WERI-Rb-1 (cell line): Measurements from ENCODE around the gene PELO.
"Not testable (repeated sequence)": the region's sequence is repeated elsewhere in the genome, so short reads cannot be mapped to it uniquely, and the experiment has no call there.

Source experiments
- DNase-seq: peaks from one replicate; pipeline ENCODE4 v3.0.0-alpha.2; 2020
- H3K27ac ChIP-seq: fragments of 250-450 bp; sonication (Bioruptor Pico); 2 replicates; pipeline ENCODE4 v1.5.1; 2020; ENCODE audit warnings: mild to moderate bottlenecking, moderate library complexity
- H3K27me3 ChIP-seq: fragments of 250-450 bp; sonication (Bioruptor Pico); 2 replicates; pipeline ENCODE4 v1.5.1; 2021; ENCODE audit warnings: mild to moderate bottlenecking, low read depth, moderate library complexity; ENCODE audit not compliant: insufficient read depth, severe bottlenecking
- H3K36me3 ChIP-seq: fragments of 250-450 bp; sonication (Bioruptor Pico); 2 replicates; pipeline ENCODE4 v1.5.1; 2020; ENCODE audit warnings: mild to moderate bottlenecking, moderate library complexity
- H3K4me3 ChIP-seq: 2 replicates; pipeline ENCODE4 v1.5.1; 2011; ENCODE audit warnings: low read depth, mild to moderate bottlenecking, control low read depth, low read length
- H3K9me3 ChIP-seq: fragments of 250-450 bp; sonication (Bioruptor Pico); 2 replicates; pipeline ENCODE4 v1.5.1; 2021; ENCODE audit warnings: mild to moderate bottlenecking, moderate library complexity; ENCODE audit not compliant: severe bottlenecking
- CTCF ChIP-seq: IDR thresholded peaks from 2 replicates; pipeline ENCODE4 v1.5.1; 2011; ENCODE audit warnings: low read depth, mild to moderate bottlenecking, control low read depth, inconsistent platforms, low read length

PELO gene

GRCh38 chr5:52817818-52818217 lies 30.1 kb downstream of the PELO start:
- no peak for DNase-seq
- H3K27ac ChIP-seq: no peak overlapping the region
- no peaks in the 10 kb centered on the region for H3K27me3 ChIP-seq
- no peak overlapping the region for H3K4me3 ChIP-seq
- H3K36me3 ChIP-seq: no peaks in the 10 kb centered on the region
- no peaks in the 10 kb centered on the region for H3K9me3 ChIP-seq
- no peak for TF ChIP-seq CTCF

- Histone ChIP-seq H3K27ac (no peak overlapping the region), H3K27me3 (no peaks in the 10 kb centered on the region), H3K4me3 (no peak overlapping the region), H3K9me3 (no peaks in the 10 kb centered on the region), H3K36me3 (no peaks in the 10 kb centered on the region)
- TF ChIP-seq CTCF: no peak
- DNase-seq: no peak
These were observed 30.6 kb downstream of the PELO start for GRCh38 chr5:52818360-52818759.

GRCh38 chr5:52818807-52819206 lies 31.1 kb downstream of the PELO start:
- DNase-seq, H3K27me3 ChIP-seq, H3K27ac ChIP-seq, H3K9me3 ChIP-seq, H3K4me3 ChIP-seq, H3K36me3 ChIP-seq: not testable (repeated sequence)

- Histone ChIP-seq H3K9me3 (no peaks in the 10 kb centered on the region), H3K4me3 (no peak overlapping the region), H3K27ac (no peak overlapping the region), H3K36me3 (no peaks in the 10 kb centered on the region), H3K27me3 (no peaks in the 10 kb centered on the region)
- no peak for DNase-seq
- no peak for TF ChIP-seq CTCF
These were observed 34.2 kb downstream of the PELO start for GRCh38 chr5:52821901-52822300.

- H3K9me3 ChIP-seq: no peaks in the 10 kb centered on the region
- TF ChIP-seq CTCF: no peak
- H3K4me3 ChIP-seq: no peak overlapping the region
- DNase-seq: no peak
- no peaks in the 10 kb centered on the region for H3K36me3 ChIP-seq
- no peak overlapping the region for H3K27ac ChIP-seq
- no peaks in the 10 kb centered on the region for H3K27me3 ChIP-seq
These were observed 34.7 kb downstream of the PELO start for GRCh38 chr5:52822437-52822836.

GRCh38 chr5:52824827-52825226 lies 37.1 kb downstream of the PELO start:
- Histone ChIP-seq H3K4me3 (no peak overlapping the region), H3K9me3 (no peaks in the 10 kb centered on the region), H3K36me3 (no peaks in the 10 kb centered on the region), H3K27me3 (no peaks in the 10 kb centered on the region), H3K27ac (no peak overlapping the region)
- no peak for TF ChIP-seq CTCF
- no peak for DNase-seq

- Histone ChIP-seq H3K36me3 (no peaks in the 10 kb centered on the region), H3K4me3 (no peak overlapping the region), H3K9me3 (no peaks in the 10 kb centered on the region), H3K27me3 (no peaks in the 10 kb centered on the region), H3K27ac (no peak overlapping the region)
- no peak for TF ChIP-seq CTCF
- no peak for DNase-seq
These were observed 38.1 kb downstream of the PELO start for GRCh38 chr5:52825826-52826225.
